ENCODE results near the gene KLHL18. TPM values are rescaled to one million over a fixed set of nuclear protein-coding genes. Genes with fewer than 3 reads are reported as not detected.
A peak's percentile ranks its signal among the peaks of the same experiment; 100 is the strongest.

Gene KLHL18
- total RNA-seq, 5 donors from 2014 or later (not counting 1 experiment from before 2014, with no cell fraction given): 20.2 to 41.3 (median 25.7) TPM

- WGBS (ENCODE audit: insufficient coverage): 100% methylated on average over 1 of the region's 4 CpGs
- ChIA-PET POLR2A (no interaction called here), CTCF (no interaction called here)
- Mint-ChIP-seq H3K9me3 (no peaks in the 10 kb centered on the region), H3K36me3 (peaks cover 25% of the 10 kb centered on the region), H3K27ac (no peak overlapping the region), H3K27me3 (no peaks in the 10 kb centered on the region), H3K4me3 (no peak overlapping the region), H3K4me1 (peaks cover 56 to 59% (median 58%) of the 10 kb centered on the region in 3 donors)
- Histone ChIP-seq H3K4me1 (ENCODE audit: control insufficient read depth in 1 of 2, extremely low read depth in 1 of 2, insufficient read depth in 2 of 2, low read length in 2 of 2) (peaks cover 8 to 28% of the 10 kb centered on the region in 2 experiments), H3K9me3 (no peaks in the 10 kb centered on the region), H3K27me3 (replicated peaks in 1 of 2; ENCODE audit: control insufficient read depth in 2 of 2, extremely low read depth in 1 of 2, insufficient read depth in 2 of 2, low read length in 1 of 2) (no peaks in the 10 kb centered on the region), H3K27ac (ENCODE audit: low read length) (no peak overlapping the region), H3K4me3 (ENCODE audit: control insufficient read depth in 1 of 2, extremely low read depth in 1 of 2, low read length in 1 of 2) (no peak overlapping the region), H3K36me3 (ENCODE audit: control insufficient read depth in 2 of 2, extremely low read depth in 1 of 2, insufficient read depth in 1 of 2, low read length in 1 of 2) (peaks cover 0 to 21% of the 10 kb centered on the region in 2 donors)
- ATAC-seq (replicated peaks in 1 of 4): no peak
- no peak for DNase-seq
Measured at GRCh38 chr3:47385007-47385406, 102.3 kb downstream of the KLHL18 start.

GRCh38 chr3:47385796-47386195 is 103.1 kb downstream of the KLHL18 start:
- Mint-ChIP-seq H3K4me3 (no peak overlapping the region), H3K27ac (peak overlapping the region in 1 of 2 donors; percentile 66), H3K4me1 (peaks cover 52 to 56% (median 52%) of the 10 kb centered on the region in 3 donors)

GRCh38 chr3:47392933-47393332 is 110.2 kb downstream of the KLHL18 start:
- no peak for ATAC-seq (replicated peaks in 1 of 4)
- Histone ChIP-seq H3K27ac (ENCODE audit: low read length) (no peak overlapping the region), H3K36me3 (ENCODE audit: control insufficient read depth in 2 of 2, extremely low read depth in 1 of 2, insufficient read depth in 1 of 2, low read length in 1 of 2) (peaks cover 0 to 18% of the 10 kb centered on the region in 2 donors), H3K9me3 (no peaks in the 10 kb centered on the region), H3K4me3 (ENCODE audit: control insufficient read depth in 1 of 2, extremely low read depth in 1 of 2, low read length in 1 of 2) (no peak overlapping the region), H3K4me1 (ENCODE audit: control insufficient read depth in 1 of 2, extremely low read depth in 1 of 2, insufficient read depth in 2 of 2, low read length in 2 of 2) (peaks cover 0 to 8% of the 10 kb centered on the region in 2 experiments), H3K27me3 (replicated peaks in 1 of 2; ENCODE audit: control insufficient read depth in 2 of 2, extremely low read depth in 1 of 2, insufficient read depth in 2 of 2, low read length in 1 of 2) (no peaks in the 10 kb centered on the region)
- Mint-ChIP-seq H3K36me3 (peaks cover 14% of the 10 kb centered on the region), H3K4me1 (peaks cover 25 to 46% (median 45%) of the 10 kb centered on the region in 3 donors), H3K27me3 (no peaks in the 10 kb centered on the region), H3K4me3 (no peak overlapping the region), H3K27ac (peak overlapping the region in 1 of 2 donors; percentile 8), H3K9me3 (no peaks in the 10 kb centered on the region)
- DNase-seq: no peak
- ChIA-PET POLR2A (no interaction called here), CTCF (no interaction called here)
- 100% methylated on average over 1 of the region's 3 CpGs for WGBS (ENCODE audit: insufficient coverage)

More at GRCh38 chr3:47385796-47386195, 103.1 kb downstream of the KLHL18 start:
- Histone ChIP-seq H3K27me3 (replicated peaks in 1 of 2; ENCODE audit: control insufficient read depth in 2 of 2, extremely low read depth in 1 of 2, insufficient read depth in 2 of 2, low read length in 1 of 2) (no peaks in the 10 kb centered on the region), H3K4me1 (ENCODE audit: control insufficient read depth in 1 of 2, extremely low read depth in 1 of 2, insufficient read depth in 2 of 2, low read length in 2 of 2) (peaks cover 8 to 24% of the 10 kb centered on the region in 2 experiments), H3K4me3 (ENCODE audit: control insufficient read depth in 1 of 2, extremely low read depth in 1 of 2, low read length in 1 of 2) (no peak overlapping the region), H3K27ac (ENCODE audit: low read length) (no peak overlapping the region), H3K9me3 (no peaks in the 10 kb centered on the region), H3K36me3 (ENCODE audit: control insufficient read depth in 2 of 2, extremely low read depth in 1 of 2, insufficient read depth in 1 of 2, low read length in 1 of 2) (peaks cover 0 to 21% of the 10 kb centered on the region in 2 donors)
- DNase-seq (no peak), ATAC-seq (replicated peaks in 1 of 4) (no peak)
- WGBS (ENCODE audit: insufficient coverage): 100% methylated on average over 1 of the region's 2 CpGs
- no peaks in the 10 kb centered on the region for H3K27me3 Mint-ChIP-seq
- H3K9me3 Mint-ChIP-seq: no peaks in the 10 kb centered on the region
- ChIA-PET POLR2A (no interaction called here), CTCF (no interaction called here)
- peaks cover 25% of the 10 kb centered on the region for H3K36me3 Mint-ChIP-seq

GRCh38 chr3:47394140-47394870 is 111.6 kb downstream of the KLHL18 start:
- ChIA-PET POLR2A (no interaction called here), CTCF (no interaction called here)
- Mint-ChIP-seq H3K4me3 (no peak overlapping the region), H3K4me1 (peaks cover 28 to 50% (median 44%) of the 10 kb centered on the region in 3 donors), H3K36me3 (peaks cover 11% of the 10 kb centered on the region), H3K27me3 (no peaks in the 10 kb centered on the region), H3K27ac (peak overlapping the region; percentile 3 to 61), H3K9me3 (no peaks in the 10 kb centered on the region)
- ATAC-seq (replicated peaks in 1 of 4) (no peak), DNase-seq (no peak)
- H3K27me3 ChIP-seq (replicated peaks in 1 of 2; ENCODE audit: control insufficient read depth in 2 of 2, extremely low read depth in 1 of 2, insufficient read depth in 2 of 2, low read length in 1 of 2): no peaks in the 10 kb centered on the region
- H3K27ac ChIP-seq (ENCODE audit: low read length): no peak overlapping the region
- peaks cover 0 to 8% of the 10 kb centered on the region in 2 experiments for H3K4me1 ChIP-seq (ENCODE audit: control insufficient read depth in 1 of 2, extremely low read depth in 1 of 2, insufficient read depth in 2 of 2, low read length in 2 of 2)
- WGBS (ENCODE audit: insufficient coverage): 96% methylated on average over 6 of the region's 8 CpGs
- peaks cover 0 to 29% of the 10 kb centered on the region in 2 donors for H3K36me3 ChIP-seq (ENCODE audit: control insufficient read depth in 2 of 2, extremely low read depth in 1 of 2, insufficient read depth in 1 of 2, low read length in 1 of 2)
- H3K9me3 ChIP-seq: no peaks in the 10 kb centered on the region
- no peak overlapping the region for H3K4me3 ChIP-seq (ENCODE audit: control insufficient read depth in 1 of 2, extremely low read depth in 1 of 2, low read length in 1 of 2)

- no peaks in the 10 kb centered on the region for H3K27me3 ChIP-seq (replicated peaks in 1 of 2; ENCODE audit: control insufficient read depth in 2 of 2, extremely low read depth in 1 of 2, insufficient read depth in 2 of 2, low read length in 1 of 2)
- no peak overlapping the region for H3K4me3 Mint-ChIP-seq
- ATAC-seq (replicated peaks in 1 of 4) (no peak), DNase-seq (no peak)
- 100% methylated on average over 1 of the region's 3 CpGs for WGBS (ENCODE audit: insufficient coverage)
- ChIA-PET POLR2A (no interaction called here), CTCF (no interaction called here)
- no peaks in the 10 kb centered on the region for H3K27me3 Mint-ChIP-seq
- H3K36me3 Mint-ChIP-seq: peaks cover 11% of the 10 kb centered on the region
- H3K36me3 ChIP-seq (ENCODE audit: control insufficient read depth in 2 of 2, extremely low read depth in 1 of 2, insufficient read depth in 1 of 2, low read length in 1 of 2): peaks cover 3 to 33% of the 10 kb centered on the region in 2 donors
- no peak overlapping the region for H3K4me3 ChIP-seq (ENCODE audit: control insufficient read depth in 1 of 2, extremely low read depth in 1 of 2, low read length in 1 of 2)
- peak overlapping the region in 1 of 2 donors; percentile 61 for H3K27ac Mint-ChIP-seq
- no peak overlapping the region for H3K27ac ChIP-seq (ENCODE audit: low read length)
- H3K9me3 Mint-ChIP-seq: no peaks in the 10 kb centered on the region
- H3K4me1 ChIP-seq (ENCODE audit: control insufficient read depth in 1 of 2, extremely low read depth in 1 of 2, insufficient read depth in 2 of 2, low read length in 2 of 2): peaks cover 0 to 8% of the 10 kb centered on the region in 2 experiments
- no peaks in the 10 kb centered on the region for H3K9me3 ChIP-seq
- H3K4me1 Mint-ChIP-seq: peaks cover 34 to 52% (median 45%) of the 10 kb centered on the region in 3 donors
Measured at GRCh38 chr3:47394881-47395280, 112.1 kb downstream of the KLHL18 start.

Other genes with a start within 250 kb of the KLHL18 start
- gene SETD2, start 118.8 kb upstream of the KLHL18 start, total RNA-seq: 10 to 100 TPM; 58.1 to 84.6 (median 63.9) TPM
- gene KIF9, start 145 bp upstream of the KLHL18 start, total RNA-seq: 10 to 100 TPM in 2 of 5 donors, 1 to 10 TPM in 3; 2.6 to 15.2 (median 2.9) TPM
- 10 to 100 TPM; 39.2 to 59.6 (median 57.9) TPM for gene PTPN23, start 98.1 kb downstream of the KLHL18 start, total RNA-seq
- gene SCAP, start 193.0 kb downstream of the KLHL18 start, total RNA-seq: 100 to 1,000 TPM in 2 of 5 donors, 10 to 100 TPM in 3; 86.6 to 108 (median 95.3) TPM
- gene ELP6, start 230.8 kb downstream of the KLHL18 start, total RNA-seq: 10 to 100 TPM; 22.3 to 31.4 (median 27.2) TPM